ENCODE results near the gene MOGAT2.

Gene MOGAT2

GRCh38 chr11:75779960-75780359 lies 62.3 kb downstream of the MOGAT2 start:
- no peak overlapping the region for H3K4me3 ChIP-seq (ENCODE audit: control insufficient read depth, low read depth, low read length)
- no peak for DNase-seq (ENCODE audit: low read depth)
- no peak for TF ChIP-seq CTCF (IDR thresholded peaks at IDR 0.05; ENCODE audit: control insufficient read depth, insufficient read depth, low read depth, low read length, missing control alignments)

- no peak for DNase-seq (ENCODE audit: low read depth)
- TF ChIP-seq CTCF (IDR thresholded peaks at IDR 0.05; ENCODE audit: control insufficient read depth, insufficient read depth, low read depth, low read length, missing control alignments), result no peak
- no peak overlapping the region for H3K4me3 ChIP-seq (ENCODE audit: control insufficient read depth, low read depth, low read length)
These were observed 63.2 kb downstream of the MOGAT2 start for GRCh38 chr11:75780888-75781287.

- no peak for TF ChIP-seq CTCF (IDR thresholded peaks at IDR 0.05; ENCODE audit: control insufficient read depth, insufficient read depth, low read depth, low read length, missing control alignments)
- no peak for DNase-seq (ENCODE audit: low read depth)
- H3K4me3 ChIP-seq (ENCODE audit: control insufficient read depth, low read depth, low read length), result no peak overlapping the region
These were observed 63.7 kb downstream of the MOGAT2 start for GRCh38 chr11:75781296-75781695.

- no peak overlapping the region for H3K4me3 ChIP-seq (ENCODE audit: control insufficient read depth, low read depth, low read length)
- DNase-seq (ENCODE audit: low read depth), result no peak
- TF ChIP-seq CTCF (IDR thresholded peaks at IDR 0.05; ENCODE audit: control insufficient read depth, insufficient read depth, low read depth, low read length, missing control alignments), result no peak
These were observed 64.2 kb downstream of the MOGAT2 start for GRCh38 chr11:75781831-75782230.

Data from AG09309 (cell line).